ENCODE data around the gene PCDHGA3.
"Not testable (repeated sequence)": the region's sequence is repeated elsewhere in the genome, so short reads cannot be mapped to it uniquely, and the experiment has no call there.

Gene PCDHGA3

DNA sequence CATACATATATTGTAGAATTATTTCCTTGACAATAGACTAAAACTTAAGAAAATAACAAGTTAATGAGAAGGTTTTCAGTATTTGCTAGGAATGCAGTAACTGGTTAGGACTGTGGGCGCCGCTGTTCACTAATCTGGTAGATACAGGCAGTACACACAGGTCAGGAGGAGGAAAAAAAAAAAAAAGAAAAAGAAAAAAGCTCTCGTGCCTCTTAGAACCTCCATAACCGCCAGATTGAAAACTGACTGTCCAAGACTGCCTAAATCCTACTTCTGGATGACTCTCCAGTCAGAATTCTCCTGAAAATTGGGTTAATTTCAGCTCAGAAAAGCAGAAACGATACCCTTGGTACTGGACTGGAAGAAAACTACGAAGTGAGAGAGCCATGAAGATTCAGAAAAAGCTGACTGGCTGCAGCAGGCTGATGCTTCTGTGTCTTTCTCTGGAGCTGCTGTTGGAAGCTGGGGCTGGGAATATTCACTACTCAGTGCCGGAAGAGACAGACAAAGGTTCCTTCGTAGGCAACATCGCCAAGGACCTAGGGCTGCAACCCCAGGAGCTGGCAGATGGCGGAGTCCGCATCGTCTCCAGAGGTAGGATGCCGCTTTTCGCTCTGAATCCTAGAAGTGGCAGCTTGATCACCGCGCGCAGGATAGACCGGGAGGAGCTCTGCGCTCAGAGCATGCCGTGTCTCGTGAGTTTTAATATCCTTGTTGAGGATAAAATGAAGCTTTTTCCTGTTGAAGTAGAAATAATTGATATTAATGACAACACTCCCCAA, 13.1 kb upstream of the PCDHGA3 start, which contains the start of gene PCDHGA1:
PCDHGA1 (plus strand) TSS at position 216 of the 782 bp plus-strand sequence.
- H3K4me3 Mint-ChIP-seq, result no peak within 1 kb of the TSS
- H3K27ac Mint-ChIP-seq, result no peak within 1 kb of the TSS
- ATAC-seq (replicated peaks), result peak in 1 of 2 donors; percentile 48
- H3K27me3 Mint-ChIP-seq, result peaks cover 65 to 85% of the 10 kb centered on the region in 2 donors
- H3K4me1 Mint-ChIP-seq, result peaks cover 3 to 7% of the 10 kb centered on the region in 2 donors
- peaks cover 8 to 21% of the 10 kb centered on the region in 2 donors for H3K36me3 Mint-ChIP-seq
- DNase-seq, result no peak
- peaks cover 22% of the 10 kb centered on the region in 2 donors for H3K9me3 Mint-ChIP-seq

DNA sequence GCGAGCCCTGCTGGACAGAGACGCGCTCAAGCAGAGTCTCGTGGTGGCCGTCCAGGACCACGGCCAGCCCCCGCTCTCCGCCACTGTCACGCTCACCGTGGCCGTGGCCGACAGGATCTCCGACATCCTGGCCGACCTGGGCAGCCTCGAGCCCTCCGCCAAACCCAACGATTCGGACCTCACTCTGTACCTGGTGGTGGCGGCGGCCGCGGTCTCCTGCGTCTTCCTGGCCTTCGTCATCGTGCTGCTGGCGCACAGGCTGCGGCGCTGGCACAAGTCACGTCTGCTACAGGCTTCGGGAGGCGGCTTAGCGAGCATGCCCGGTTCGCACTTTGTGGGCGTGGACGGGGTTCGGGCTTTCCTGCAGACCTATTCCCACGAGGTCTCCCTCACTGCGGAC, 11.1 kb upstream of the PCDHGA3 start:
- ATAC-seq (replicated peaks); DNase-seq; H3K4me3 Mint-ChIP-seq; H3K27ac Mint-ChIP-seq; H3K4me1 Mint-ChIP-seq: not testable (repeated sequence)
- Mint-ChIP-seq H3K36me3 (peaks cover 8 to 21% of the 10 kb centered on the region in 2 donors), H3K27me3 (peaks cover 70 to 90% of the 10 kb centered on the region in 2 donors), H3K9me3 (peaks cover 29 to 32% of the 10 kb centered on the region in 2 donors)

DNA sequence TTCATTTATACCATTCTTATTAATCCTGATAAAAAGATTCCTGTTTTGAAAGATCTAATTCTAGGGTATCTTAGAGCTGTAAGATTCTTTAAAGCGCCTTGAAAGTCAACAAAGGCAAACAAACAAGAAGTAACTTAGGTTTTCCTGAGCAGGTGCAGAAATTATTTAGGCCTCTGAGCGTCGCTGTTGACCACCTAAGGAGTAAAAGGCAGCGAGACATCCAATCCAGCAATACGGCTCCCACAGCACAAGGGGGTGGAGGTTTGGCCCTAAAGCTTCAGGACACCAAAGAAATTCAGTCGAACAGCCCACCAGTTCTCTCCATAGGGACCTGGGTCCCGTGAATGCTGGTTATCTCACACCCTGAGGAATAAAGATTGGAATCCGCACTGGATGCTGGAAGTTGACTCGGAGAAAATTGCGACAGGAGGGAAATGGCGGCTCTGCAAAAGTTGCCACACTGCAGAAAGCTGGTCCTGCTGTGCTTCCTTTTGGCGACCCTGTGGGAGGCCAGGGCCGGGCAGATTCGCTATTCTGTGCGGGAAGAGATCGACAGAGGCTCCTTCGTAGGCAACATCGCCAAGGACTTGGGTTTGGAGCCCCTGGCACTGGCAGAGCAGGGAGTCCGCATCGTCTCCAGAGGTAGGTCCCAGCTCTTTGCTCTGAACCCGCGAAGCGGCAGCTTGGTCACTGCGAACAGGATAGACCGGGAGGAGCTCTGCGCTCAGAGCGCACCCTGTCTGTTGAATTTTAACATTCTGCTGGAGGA, 4.9 kb upstream of the PCDHGA3 start, which contains the start of gene PCDHGA2:
PCDHGA2 (plus strand) TSS at position 223 of the 769 bp plus-strand sequence.
- DNase-seq (no peak), ATAC-seq (replicated peaks) (no peak)
- peak within 1 kb of the TSS; percentile 37 for H3K27ac Mint-ChIP-seq
- peaks cover 32 to 35% of the 10 kb centered on the region in 2 donors for H3K9me3 Mint-ChIP-seq
- peaks cover 8 to 17% of the 10 kb centered on the region in 2 donors for H3K36me3 Mint-ChIP-seq
- H3K4me1 Mint-ChIP-seq, result no peaks in the 10 kb centered on the region
- H3K27me3 Mint-ChIP-seq, result peaks cover 79 to 98% of the 10 kb centered on the region in 2 donors
- peak within 1 kb of the TSS in 1 of 2 donors; percentile 39 for H3K4me3 Mint-ChIP-seq

GRCh38 chr5:141340781-141341354, 2.8 kb upstream of the PCDHGA3 start:
- Mint-ChIP-seq H3K9me3 (peaks cover 29 to 37% of the 10 kb centered on the region in 2 donors), H3K36me3 (peaks cover 11 to 21% of the 10 kb centered on the region in 2 donors), H3K27me3 (peaks cover 78 to 98% of the 10 kb centered on the region in 2 donors)
- not testable (repeated sequence) for H3K4me3 Mint-ChIP-seq; DNase-seq; ATAC-seq (replicated peaks); H3K27ac Mint-ChIP-seq; H3K4me1 Mint-ChIP-seq

- H3K4me3 Mint-ChIP-seq, result no peak overlapping the region
- no peak overlapping the region for H3K27ac Mint-ChIP-seq
- DNase-seq (no peak), ATAC-seq (replicated peaks) (no peak)
- no peaks in the 10 kb centered on the region for H3K4me1 Mint-ChIP-seq
- peaks cover 13 to 29% of the 10 kb centered on the region in 2 donors for H3K36me3 Mint-ChIP-seq
- peaks cover 31 to 32% of the 10 kb centered on the region in 2 donors for H3K9me3 Mint-ChIP-seq
- peaks cover 69 to 93% of the 10 kb centered on the region in 2 donors for H3K27me3 Mint-ChIP-seq
Observed at GRCh38 chr5:141342773-141343172, 856 bp upstream of the PCDHGA3 start.

GRCh38 chr5:141343953-141344463, 379 bp downstream of the PCDHGA3 start:
- peaks cover 63 to 89% of the 10 kb centered on the region in 2 donors for H3K27me3 Mint-ChIP-seq
- peak overlapping the region; percentile 14 for H3K27ac Mint-ChIP-seq
- DNase-seq, result no peak
- no peaks in the 10 kb centered on the region for H3K4me1 Mint-ChIP-seq
- peaks cover 26% of the 10 kb centered on the region in 2 donors for H3K9me3 Mint-ChIP-seq
- H3K4me3 Mint-ChIP-seq, result peak overlapping the region; percentile 36 to 65
- H3K36me3 Mint-ChIP-seq, result peaks cover 13 to 25% of the 10 kb centered on the region in 2 donors
- ATAC-seq (replicated peaks), result no peak

DNA sequence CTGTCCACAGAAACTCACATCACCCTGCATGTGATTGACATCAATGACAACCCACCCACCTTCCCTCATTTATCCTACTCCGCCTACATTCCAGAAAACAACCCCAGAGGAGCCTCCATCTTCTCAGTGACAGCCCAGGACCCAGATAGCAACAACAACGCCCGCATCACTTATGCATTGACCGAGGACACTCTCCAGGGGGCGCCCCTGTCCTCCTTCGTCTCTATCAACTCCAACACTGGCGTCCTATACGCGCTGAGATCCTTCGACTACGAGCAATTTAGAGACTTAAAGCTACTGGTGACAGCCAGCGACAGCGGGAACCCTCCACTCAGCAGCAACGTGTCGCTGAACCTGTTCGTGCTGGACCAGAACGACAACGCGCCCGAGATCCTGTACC, 1.7 kb downstream of the PCDHGA3 start:
- peak overlapping the region in 1 of 2 donors; percentile 21 for H3K4me3 Mint-ChIP-seq
- no peak for ATAC-seq (replicated peaks)
- DNase-seq, result no peak
- no peaks in the 10 kb centered on the region for H3K4me1 Mint-ChIP-seq
- no peak overlapping the region for H3K27ac Mint-ChIP-seq
- H3K9me3 Mint-ChIP-seq, result peaks cover 25 to 30% of the 10 kb centered on the region in 2 donors
- peaks cover 60 to 84% of the 10 kb centered on the region in 2 donors for H3K27me3 Mint-ChIP-seq
- H3K36me3 Mint-ChIP-seq, result peaks cover 15 to 26% of the 10 kb centered on the region in 2 donors

DNA sequence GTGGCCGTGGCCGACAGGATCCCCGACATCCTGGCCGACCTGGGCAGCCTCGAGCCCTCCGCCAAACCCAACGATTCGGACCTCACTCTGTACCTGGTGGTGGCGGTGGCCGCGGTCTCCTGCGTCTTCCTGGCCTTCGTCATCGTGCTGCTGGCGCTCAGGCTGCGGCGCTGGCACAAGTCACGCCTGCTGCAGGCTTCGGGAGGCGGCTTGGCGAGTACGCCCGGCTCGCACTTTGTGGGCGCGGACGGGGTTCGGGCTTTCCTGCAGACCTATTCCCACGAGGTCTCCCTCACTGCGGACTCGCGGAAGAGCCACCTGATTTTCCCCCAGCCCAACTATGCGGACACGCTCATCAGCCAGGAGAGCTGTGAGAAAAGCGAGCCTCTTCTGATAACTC, 2.4 kb downstream of the PCDHGA3 start:
- Mint-ChIP-seq H3K9me3 (peaks cover 22 to 27% of the 10 kb centered on the region in 2 donors), H3K36me3 (peaks cover 11 to 25% of the 10 kb centered on the region in 2 donors), H3K27me3 (peaks cover 63 to 84% of the 10 kb centered on the region in 2 donors)
- DNase-seq; ATAC-seq (replicated peaks); H3K27ac Mint-ChIP-seq; H3K4me3 Mint-ChIP-seq; H3K4me1 Mint-ChIP-seq: not testable (repeated sequence)

GRCh38 chr5:141349917-141350619, 6.4 kb downstream of the PCDHGA3 start, which contains the start of gene PCDHGB1:
PCDHGB1 (plus strand) TSS chr5:141350099; CDS start chr5:141350261, 162 bp downstream.
- no peak for DNase-seq
- Mint-ChIP-seq H3K4me1 (peaks cover 0 to 1% of the 10 kb centered on the region in 2 donors), H3K27me3 (peaks cover 54 to 74% of the 10 kb centered on the region in 2 donors), H3K36me3 (peaks cover 14 to 27% of the 10 kb centered on the region in 2 donors), H3K4me3 (peak within 1 kb of the TSS in 1 of 2 donors; percentile 44), H3K27ac (no peak within 1 kb of the TSS), H3K9me3 (peaks cover 19 to 22% of the 10 kb centered on the region in 2 donors)
- no peak for ATAC-seq (replicated peaks)

DNA sequence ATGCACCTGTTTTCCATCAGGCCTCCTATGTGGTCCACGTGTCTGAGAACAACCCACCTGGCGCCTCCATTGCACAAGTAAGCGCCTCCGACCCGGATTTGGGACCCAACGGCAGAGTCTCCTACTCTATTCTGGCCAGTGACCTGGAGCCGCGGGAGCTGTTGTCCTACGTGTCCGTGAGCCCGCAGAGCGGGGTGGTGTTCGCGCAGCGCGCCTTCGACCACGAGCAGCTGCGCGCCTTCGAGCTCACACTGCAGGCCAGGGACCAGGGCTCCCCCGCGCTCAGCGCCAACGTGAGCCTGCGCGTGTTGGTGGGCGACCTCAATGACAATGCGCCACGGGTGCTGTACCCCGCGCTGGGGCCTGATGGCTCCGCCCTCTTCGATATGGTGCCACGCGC, 8.0 kb downstream of the PCDHGA3 start:
- ATAC-seq (replicated peaks), result no peak
- H3K36me3 Mint-ChIP-seq, result peaks cover 11 to 19% of the 10 kb centered on the region in 2 donors
- no peak for DNase-seq

GRCh38 chr5:141354900-141355469, 11.4 kb downstream of the PCDHGA3 start, which contains the start of gene PCDHGA4:
PCDHGA4 (plus strand) TSS chr5:141355021; CDS start chr5:141355108, 87 bp downstream.
- H3K9me3 Mint-ChIP-seq, result peaks cover 13 to 21% of the 10 kb centered on the region in 2 donors
- H3K36me3 Mint-ChIP-seq, result peaks cover 12 to 15% of the 10 kb centered on the region in 2 donors
- ATAC-seq (replicated peaks), result no peak
- DNase-seq, result no peak
- H3K27me3 Mint-ChIP-seq, result peaks cover 65 to 83% of the 10 kb centered on the region in 2 donors
- no peak within 1 kb of the TSS for H3K27ac Mint-ChIP-seq
- no peak within 1 kb of the TSS for H3K4me3 Mint-ChIP-seq
- H3K4me1 Mint-ChIP-seq, result peaks cover 0 to 1% of the 10 kb centered on the region in 2 donors

More for the DNA sequence above, 8.0 kb downstream of the PCDHGA3 start:
- peaks cover 63 to 74% of the 10 kb centered on the region in 2 donors for H3K27me3 Mint-ChIP-seq
- no peak overlapping the region for H3K4me3 Mint-ChIP-seq
- H3K9me3 Mint-ChIP-seq, result peaks cover 19 to 20% of the 10 kb centered on the region in 2 donors
- H3K27ac Mint-ChIP-seq, result no peak overlapping the region
- H3K4me1 Mint-ChIP-seq, result peaks cover 0 to 1% of the 10 kb centered on the region in 2 donors

DNA sequence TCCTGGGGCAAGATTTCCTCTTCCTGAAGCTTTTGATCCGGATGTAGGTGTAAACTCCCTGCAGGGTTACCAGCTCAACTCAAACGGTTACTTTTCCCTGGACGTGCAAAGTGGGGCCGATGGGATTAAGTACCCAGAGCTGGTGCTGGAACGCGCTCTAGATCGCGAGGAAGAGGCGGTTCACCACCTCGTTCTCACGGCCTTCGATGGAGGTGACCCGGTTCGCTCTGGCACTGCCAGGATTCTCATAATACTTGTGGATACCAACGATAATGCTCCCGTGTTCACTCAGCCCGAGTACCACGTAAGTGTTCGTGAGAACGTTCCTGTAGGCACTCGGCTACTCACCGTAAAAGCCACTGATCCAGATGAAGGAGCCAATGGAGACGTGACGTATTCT, 12.0 kb downstream of the PCDHGA3 start:
- no peak for ATAC-seq (replicated peaks)
- H3K4me1 Mint-ChIP-seq, result peaks cover 0 to 1% of the 10 kb centered on the region in 2 donors
- peaks cover 12 to 19% of the 10 kb centered on the region in 2 donors for H3K9me3 Mint-ChIP-seq
- H3K27ac Mint-ChIP-seq, result no peak overlapping the region
- H3K27me3 Mint-ChIP-seq, result peaks cover 65 to 83% of the 10 kb centered on the region in 2 donors
- H3K4me3 Mint-ChIP-seq, result no peak overlapping the region
- peaks cover 11 to 14% of the 10 kb centered on the region in 2 donors for H3K36me3 Mint-ChIP-seq
- DNase-seq, result no peak

DNA sequence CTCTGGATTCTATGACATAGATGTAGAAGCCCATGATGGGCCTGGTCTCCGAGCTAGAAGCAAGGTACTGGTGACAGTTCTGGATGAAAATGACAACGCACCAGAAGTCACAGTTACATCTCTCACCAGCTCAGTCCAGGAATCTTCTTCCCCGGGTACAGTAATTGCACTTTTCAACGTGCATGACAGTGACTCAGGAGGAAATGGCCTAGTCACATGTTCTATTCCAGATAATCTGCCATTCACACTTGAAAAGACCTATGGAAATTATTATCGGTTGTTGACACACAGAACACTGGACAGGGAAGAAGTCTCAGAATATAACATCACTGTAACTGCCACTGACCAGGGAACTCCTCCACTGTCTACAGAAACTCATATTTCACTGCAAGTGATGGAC, 12.5 kb downstream of the PCDHGA3 start:
- Mint-ChIP-seq H3K4me1 (peaks cover 0 to 1% of the 10 kb centered on the region in 2 donors), H3K36me3 (peaks cover 15 to 18% of the 10 kb centered on the region in 2 donors), H3K4me3 (no peak overlapping the region), H3K27ac (no peak overlapping the region), H3K27me3 (peaks cover 66 to 83% of the 10 kb centered on the region in 2 donors), H3K9me3 (peaks cover 16 to 21% of the 10 kb centered on the region in 2 donors)
- DNase-seq, result no peak
- ATAC-seq (replicated peaks), result no peak
